CD4-positive, alpha-beta memory T cell (primary cell): ENCODE data around the gene VIPR2. TPM values are rescaled to one million over a fixed set of nuclear protein-coding genes. Genes with fewer than 3 reads are reported as not detected.

ENCODE experiments used
- CTCF ChIA-PET: fragments of 350-600 bp; sonication (Branson Sonifier 250); formaldehyde crosslinking; loops from one replicate; lab custom pipeline; 2021; ENCODE audit warnings: inconsistent platforms; ENCODE audit not compliant: partially characterized antibody; lab: Charles Lee
- POLR2A ChIA-PET: fragments of 350-600 bp; sonication (Branson Sonifier 250); formaldehyde crosslinking; loops from one replicate; lab custom pipeline; 2021; ENCODE audit not compliant: partially characterized antibody; lab: Charles Lee
- DNase-seq, 5 donors: peaks; one replicate each; pipeline versions ENCODE4 v3.0.0 to v3.0.0-alpha.2; 2020 to 2022; ENCODE audit warnings: mixed read lengths in 1 of 5
- H3K27ac ChIP-seq: one replicate; pipeline ENCODE4 v1.7.0; 2013; ENCODE audit warnings: low read depth, low read length
- H3K27me3 ChIP-seq: 2 replicates; pipeline ENCODE4 v1.7.0; 2013; ENCODE audit warnings: mild to moderate bottlenecking, low read length, moderate library complexity; ENCODE audit not compliant: insufficient read depth
- H3K36me3 ChIP-seq: 2 replicates; pipeline ENCODE4 v1.7.0; 2013; ENCODE audit warnings: mild to moderate bottlenecking, low read length, moderate library complexity; ENCODE audit not compliant: insufficient read depth
- H3K4me1 ChIP-seq: 2 replicates; pipeline ENCODE4 v1.7.0; 2013; ENCODE audit warnings: mild to moderate bottlenecking, low read length, moderate library complexity; ENCODE audit not compliant: insufficient read depth
- H3K4me3 ChIP-seq, 2 donors: one replicate each; pipeline ENCODE4 v1.7.0; 2013; ENCODE audit warnings: low read length in 2 of 2, mild to moderate bottlenecking in 1 of 2
- H3K9me3 ChIP-seq, 2 donors: one replicate each; pipeline ENCODE4 v1.7.0; 2013; ENCODE audit warnings: low read length in 2 of 2, control low read depth in 1 of 2; ENCODE audit not compliant: control insufficient read depth in 1 of 2
- H3K27ac Mint-ChIP-seq, 7 donors: one replicate each; pipeline ENCODE4 v1.8.0; 2020 to 2021; ENCODE audit warnings: mixed read lengths in 7 of 7, mild to moderate bottlenecking in 6 of 7, inconsistent platforms in 3 of 7, moderate library complexity in 3 of 7
- H3K27me3 Mint-ChIP-seq, 2 donors: one replicate each; pipeline ENCODE4 v1.8.0; 2020 to 2021; ENCODE audit warnings: mixed read lengths in 2 of 2
- H3K36me3 Mint-ChIP-seq, 2 donors: one replicate each; pipeline ENCODE4 v1.8.0; 2020 to 2021; ENCODE audit warnings: mixed read lengths in 2 of 2, inconsistent platforms in 1 of 2, mild to moderate bottlenecking in 1 of 2
- H3K4me1 Mint-ChIP-seq, 4 donors: one replicate each; pipeline ENCODE4 v1.8.0; 2020 to 2021; ENCODE audit warnings: mixed read lengths in 4 of 4, mild to moderate bottlenecking in 1 of 4
- H3K4me3 Mint-ChIP-seq, 8 donors: one replicate each; pipeline ENCODE4 v1.8.0; 2020 to 2021; ENCODE audit warnings: mixed read lengths in 8 of 8, mild to moderate bottlenecking in 7 of 8, moderate library complexity in 6 of 8, inconsistent platforms in 3 of 8
- H3K9me3 Mint-ChIP-seq, 8 donors: one replicate each; pipeline ENCODE4 v1.8.0; 2020 to 2021; ENCODE audit warnings: mixed read lengths in 8 of 8, mild to moderate bottlenecking in 5 of 8, inconsistent platforms in 3 of 8, moderate library complexity in 1 of 8
- intact Hi-C: fragments of 100-400 bp; cut with micrococcal nuclease; formaldehyde crosslinking; loops from one replicate; pipeline ENCODE4 v1.15.1; 2023
- polyA plus RNA-seq, 2 donors: library from polyadenylated mRNA; unstranded; fragments of 300-500 nt; fragmentation: Illumina TruSeq; gene quantifications; one replicate each; pipeline ENCODE4 v1.2.3, GENCODE V29; 2021
- total RNA-seq, 2 experiments: library from RNA; stranded (reverse); gene quantifications; one replicate each; pipeline ENCODE4 v1.2.3, GENCODE V29; 2021

Gene VIPR2
- total and polyA plus RNA-seq, 4 experiments from 2014 or later, result 0.15 to 0.17 TPM; not detected in 2

DNA sequence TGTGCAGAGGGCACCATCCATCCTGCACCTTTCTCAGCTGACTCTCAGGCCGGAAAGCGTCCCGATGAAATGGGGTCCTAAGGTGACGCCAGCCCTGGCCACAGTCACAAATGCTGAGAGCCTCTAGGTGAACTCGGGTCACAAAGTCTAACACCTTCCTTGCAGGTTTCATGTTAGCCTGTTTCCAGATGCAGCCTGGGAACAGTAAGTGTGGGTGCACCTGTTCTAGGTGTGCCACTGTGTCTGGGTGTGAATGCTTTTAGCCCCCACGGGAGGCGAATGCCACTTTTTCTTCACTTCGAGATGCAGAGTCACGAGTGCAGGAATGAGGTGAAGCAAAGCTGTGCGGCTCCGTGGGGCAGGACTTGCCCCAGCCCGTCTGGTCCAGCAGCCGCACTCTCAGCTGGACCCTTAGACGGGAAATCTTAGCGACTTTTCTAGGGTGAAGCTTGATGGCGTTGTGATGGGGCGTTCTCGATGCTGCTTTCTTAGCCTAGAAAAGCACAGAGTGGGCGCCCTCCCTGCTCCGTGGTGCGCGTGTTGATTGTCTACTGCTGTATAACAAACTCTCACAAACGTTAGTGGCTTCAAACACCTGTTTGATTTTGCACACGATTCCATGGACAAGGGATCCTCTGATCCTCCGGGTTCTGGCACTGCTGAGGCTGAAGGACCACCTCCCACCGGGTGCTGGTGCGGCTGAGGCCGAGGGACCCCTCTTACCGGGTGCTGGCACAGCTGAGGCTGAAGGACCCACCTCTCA, 13.6 kb upstream of the VIPR2 start:
- H3K4me3 Mint-ChIP-seq, result no peak overlapping the region
- CTCF ChIA-PET, result no interaction called here
- no peaks in the 10 kb centered on the region for H3K4me1 Mint-ChIP-seq
- no peak for DNase-seq
- Histone ChIP-seq H3K4me1 (no peaks in the 10 kb centered on the region), H3K36me3 (no peaks in the 10 kb centered on the region), H3K9me3 (no peaks in the 10 kb centered on the region), H3K27me3 (no peaks in the 10 kb centered on the region), H3K27ac (no peak overlapping the region), H3K4me3 (no peak overlapping the region)
- H3K27ac Mint-ChIP-seq, result no peak overlapping the region
- peaks cover 0 to 2% (median 0%) of the 10 kb centered on the region in 8 donors for H3K9me3 Mint-ChIP-seq
- POLR2A ChIA-PET, result no interaction called here
- H3K36me3 Mint-ChIP-seq, result no peaks in the 10 kb centered on the region
- H3K27me3 Mint-ChIP-seq, result peaks cover 0 to 1% of the 10 kb centered on the region in 2 donors
- intact Hi-C loops, result no loop called here

DNA sequence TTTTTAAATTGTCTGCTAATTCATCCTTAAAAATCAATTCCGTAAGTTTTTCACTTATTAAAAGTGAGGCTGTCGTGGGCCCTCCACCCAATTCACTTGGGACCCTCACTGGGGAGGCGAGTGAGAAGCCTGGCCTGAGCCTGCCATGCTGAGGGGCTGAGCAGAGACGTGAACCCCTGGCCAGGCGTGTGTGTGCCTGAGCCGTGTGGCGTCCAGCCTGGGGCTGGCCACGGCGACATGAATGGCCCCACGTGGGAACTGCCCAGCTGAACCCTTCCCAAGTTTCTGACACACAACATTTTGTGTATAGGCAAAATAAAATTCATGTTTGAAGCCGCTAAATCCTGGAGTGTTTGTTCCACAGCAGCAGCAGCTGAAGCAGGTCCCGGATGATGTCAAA, 13.0 kb upstream of the VIPR2 start:
- Histone ChIP-seq H3K27me3 (no peaks in the 10 kb centered on the region), H3K4me1 (no peaks in the 10 kb centered on the region), H3K4me3 (no peak overlapping the region), H3K9me3 (no peaks in the 10 kb centered on the region), H3K36me3 (no peaks in the 10 kb centered on the region), H3K27ac (no peak overlapping the region)
- intact Hi-C loops, result no loop called here
- no peaks in the 10 kb centered on the region for H3K4me1 Mint-ChIP-seq
- ChIA-PET POLR2A (no interaction called here), CTCF (no interaction called here)
- peaks cover 0 to 2% (median 0%) of the 10 kb centered on the region in 8 donors for H3K9me3 Mint-ChIP-seq
- peaks cover 0 to 1% of the 10 kb centered on the region in 2 donors for H3K27me3 Mint-ChIP-seq
- H3K27ac Mint-ChIP-seq, result no peak overlapping the region
- no peaks in the 10 kb centered on the region for H3K36me3 Mint-ChIP-seq
- H3K4me3 Mint-ChIP-seq, result no peak overlapping the region
- DNase-seq, result no peak

DNA sequence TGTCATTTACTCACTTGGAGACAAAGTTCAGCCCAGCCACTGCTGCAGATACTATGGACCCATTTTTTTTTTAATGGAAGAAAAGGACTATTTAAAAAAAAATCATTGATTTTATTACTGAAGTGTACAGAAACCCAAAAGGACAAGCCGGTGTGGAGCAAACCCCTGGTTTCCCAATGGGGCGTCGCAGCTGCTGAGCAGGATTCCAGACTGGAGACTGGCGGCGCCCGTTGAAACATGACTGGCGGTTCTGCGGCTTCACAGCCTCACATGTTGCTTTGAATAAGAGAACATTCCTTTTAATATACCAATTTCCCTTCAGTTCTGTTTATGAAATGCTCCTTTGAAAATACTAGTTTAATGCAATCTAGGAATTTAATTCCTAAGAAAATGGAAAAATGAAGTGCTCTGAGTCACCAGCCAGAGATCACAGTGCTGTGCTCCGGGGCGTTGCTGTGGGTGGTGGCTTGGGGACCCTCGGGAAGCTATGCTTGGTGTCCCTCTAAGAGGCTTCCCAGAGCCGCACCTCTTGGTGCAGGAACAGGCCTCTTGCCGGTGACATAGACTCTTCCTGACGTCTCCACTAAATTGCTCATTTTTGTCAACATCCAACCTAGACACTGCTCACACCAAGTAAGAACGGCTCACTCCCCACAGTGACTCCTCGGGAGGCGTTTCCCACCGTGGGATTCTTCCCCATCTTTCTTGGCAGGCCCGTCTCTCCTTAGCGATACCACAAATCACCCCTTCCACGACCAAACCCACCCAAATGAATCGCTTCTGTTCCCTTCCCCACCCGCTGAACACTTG, 12.0 kb upstream of the VIPR2 start:
- H3K9me3 Mint-ChIP-seq, result peaks cover 0 to 2% (median 0%) of the 10 kb centered on the region in 8 donors
- DNase-seq, result no peak
- H3K4me3 Mint-ChIP-seq, result no peak overlapping the region
- Histone ChIP-seq H3K36me3 (no peaks in the 10 kb centered on the region), H3K4me3 (no peak overlapping the region), H3K9me3 (no peaks in the 10 kb centered on the region), H3K27ac (no peak overlapping the region), H3K4me1 (no peaks in the 10 kb centered on the region), H3K27me3 (no peaks in the 10 kb centered on the region)
- CTCF ChIA-PET, result no interaction called here
- no peak overlapping the region for H3K27ac Mint-ChIP-seq
- no peaks in the 10 kb centered on the region for H3K4me1 Mint-ChIP-seq
- no peaks in the 10 kb centered on the region for H3K36me3 Mint-ChIP-seq
- intact Hi-C loops, result no loop called here
- POLR2A ChIA-PET, result no interaction called here
- H3K27me3 Mint-ChIP-seq, result peaks cover 0 to 1% of the 10 kb centered on the region in 2 donors

DNA sequence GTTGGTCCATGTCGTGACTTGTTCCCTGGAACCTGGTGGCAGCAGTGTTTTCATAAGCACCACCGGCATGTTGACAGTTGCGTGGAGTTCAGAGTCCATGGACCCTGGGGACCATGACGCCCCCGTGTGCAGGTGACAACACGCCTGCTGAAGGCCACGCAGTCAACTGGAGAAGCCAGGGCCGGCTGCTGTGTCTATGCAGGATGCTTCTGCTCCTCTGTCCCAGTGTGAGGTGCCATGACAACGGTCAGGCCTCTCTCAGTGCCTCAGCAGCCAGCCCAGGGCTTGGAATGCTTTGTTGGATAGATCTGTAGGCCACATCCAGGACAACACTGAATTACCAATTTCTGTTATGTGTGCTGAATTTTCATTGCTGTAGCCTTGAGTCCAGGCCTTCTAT, 10.7 kb upstream of the VIPR2 start:
- Mint-ChIP-seq H3K9me3 (peaks cover 0 to 2% (median 0%) of the 10 kb centered on the region in 8 donors), H3K4me1 (no peaks in the 10 kb centered on the region), H3K4me3 (no peak overlapping the region), H3K27ac (no peak overlapping the region), H3K36me3 (no peaks in the 10 kb centered on the region), H3K27me3 (peaks cover 0 to 1% of the 10 kb centered on the region in 2 donors)
- CTCF ChIA-PET, result no interaction called here
- Histone ChIP-seq H3K36me3 (no peaks in the 10 kb centered on the region), H3K4me3 (no peak overlapping the region), H3K27me3 (no peaks in the 10 kb centered on the region), H3K27ac (no peak overlapping the region), H3K4me1 (no peaks in the 10 kb centered on the region), H3K9me3 (no peaks in the 10 kb centered on the region)
- DNase-seq, result no peak
- POLR2A ChIA-PET, result no interaction called here
- intact Hi-C loops, result no loop called here

DNA sequence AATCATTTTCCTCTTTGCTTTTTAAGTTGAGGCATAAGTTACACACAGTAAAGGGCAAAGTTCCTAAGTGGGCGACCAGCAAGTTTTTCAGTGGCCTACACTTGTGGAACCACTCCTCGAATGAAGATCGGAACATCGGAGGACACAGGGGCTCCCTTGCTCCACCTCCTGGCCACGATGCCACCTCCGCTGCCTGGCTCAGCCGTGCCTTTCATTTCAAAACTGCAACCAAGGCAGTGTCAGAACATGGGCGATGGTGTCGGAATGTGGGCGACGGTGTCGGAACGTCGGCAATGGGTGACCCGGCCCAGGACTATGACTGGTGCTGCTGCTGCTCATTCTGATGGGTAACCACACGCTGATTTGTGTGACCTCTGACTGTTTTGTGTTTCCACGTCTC, 9.6 kb upstream of the VIPR2 start:
- Histone ChIP-seq H3K27ac (no peak overlapping the region), H3K27me3 (no peaks in the 10 kb centered on the region), H3K9me3 (no peaks in the 10 kb centered on the region), H3K4me3 (no peak overlapping the region), H3K36me3 (no peaks in the 10 kb centered on the region), H3K4me1 (no peaks in the 10 kb centered on the region)
- intact Hi-C loops, result no loop called here
- Mint-ChIP-seq H3K9me3 (peaks cover 0 to 2% (median 0%) of the 10 kb centered on the region in 8 donors), H3K4me1 (no peaks in the 10 kb centered on the region), H3K4me3 (no peak overlapping the region), H3K36me3 (no peaks in the 10 kb centered on the region), H3K27me3 (no peaks in the 10 kb centered on the region), H3K27ac (no peak overlapping the region)
- no peak for DNase-seq
- CTCF ChIA-PET, result no interaction called here
- POLR2A ChIA-PET, result no interaction called here

DNA sequence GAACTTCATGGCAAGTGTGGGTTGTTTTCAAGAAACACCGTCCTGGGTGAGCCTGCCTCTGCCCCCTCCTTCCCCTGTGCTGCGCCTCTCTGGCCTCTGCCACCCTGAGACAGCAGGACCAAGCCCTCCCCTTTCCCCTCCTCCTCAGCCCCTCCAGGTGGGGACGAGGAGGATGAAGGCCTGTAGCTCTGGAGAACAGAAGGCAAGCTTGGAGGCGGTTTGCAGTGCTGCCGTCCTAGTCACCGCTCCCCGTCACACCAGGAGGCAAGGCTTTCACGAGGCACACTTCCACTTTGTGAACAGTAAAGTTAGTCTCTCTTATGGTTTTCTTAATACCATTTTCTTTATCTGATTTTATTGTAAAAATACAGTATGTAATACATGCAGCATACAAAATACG, 8.8 kb upstream of the VIPR2 start:
- H3K27ac Mint-ChIP-seq, result no peak overlapping the region
- Histone ChIP-seq H3K9me3 (no peaks in the 10 kb centered on the region), H3K36me3 (no peaks in the 10 kb centered on the region), H3K27me3 (no peaks in the 10 kb centered on the region), H3K27ac (no peak overlapping the region), H3K4me1 (no peaks in the 10 kb centered on the region), H3K4me3 (no peak overlapping the region)
- no peak overlapping the region for H3K4me3 Mint-ChIP-seq
- H3K27me3 Mint-ChIP-seq, result no peaks in the 10 kb centered on the region
- ChIA-PET POLR2A (no interaction called here), CTCF (no interaction called here)
- DNase-seq, result no peak
- no peaks in the 10 kb centered on the region for H3K36me3 Mint-ChIP-seq
- H3K9me3 Mint-ChIP-seq, result peaks cover 0 to 2% (median 0%) of the 10 kb centered on the region in 8 donors
- intact Hi-C loops, result no loop called here
- H3K4me1 Mint-ChIP-seq, result no peaks in the 10 kb centered on the region

DNA sequence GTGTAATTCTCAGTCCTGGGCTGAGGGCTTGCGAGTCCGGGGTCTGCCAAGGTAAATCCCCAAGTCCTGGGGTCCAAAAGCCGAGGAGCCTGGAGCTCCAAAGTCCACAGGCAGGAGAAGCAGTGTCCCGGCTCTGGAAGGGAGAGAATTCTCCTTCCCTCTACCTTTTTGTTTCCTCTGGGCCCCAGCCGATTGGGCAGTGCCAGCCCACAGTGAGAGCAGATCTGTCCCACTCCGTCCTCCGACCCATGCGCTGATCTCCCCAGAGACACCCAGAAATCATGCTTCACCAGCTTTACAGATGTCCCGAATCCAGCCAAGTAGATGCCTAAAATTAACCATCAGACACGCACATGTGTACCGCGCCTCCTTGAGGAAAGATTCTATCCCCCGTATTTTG, 8.1 kb upstream of the VIPR2 start:
- ChIA-PET POLR2A (no interaction called here), CTCF (no interaction called here)
- H3K9me3 Mint-ChIP-seq, result no peaks in the 10 kb centered on the region
- Histone ChIP-seq H3K27ac (no peak overlapping the region), H3K36me3 (no peaks in the 10 kb centered on the region), H3K4me3 (no peak overlapping the region), H3K4me1 (no peaks in the 10 kb centered on the region), H3K9me3 (no peaks in the 10 kb centered on the region), H3K27me3 (no peaks in the 10 kb centered on the region)
- no peak for DNase-seq
- H3K4me1 Mint-ChIP-seq, result no peaks in the 10 kb centered on the region
- no peak overlapping the region for H3K4me3 Mint-ChIP-seq
- no peak overlapping the region for H3K27ac Mint-ChIP-seq
- peaks cover 4 to 5% of the 10 kb centered on the region in 2 donors for H3K27me3 Mint-ChIP-seq
- intact Hi-C loops, result no loop called here
- H3K36me3 Mint-ChIP-seq, result no peaks in the 10 kb centered on the region
